DND-41 (cell line): Measurements from ENCODE around the gene PKHD1.

Source experiments
- ATAC-seq: fragments of 200-7000 bp; cut with Tn5 transposase; 3 replicates; pipeline ENCODE4 v1.9.1; 2021; ENCODE audit warnings: low read depth; ENCODE audit not compliant: insufficient read depth
- DNase-seq: peaks from one replicate; pipeline ENCODE4 v3.0.0-alpha.2; 2020
- H2AFZ ChIP-seq: 2 replicates; pipeline ENCODE4 v1.6.0; 2012; ENCODE audit warnings: low read depth, low read length
- H3K27ac ChIP-seq: 2 replicates; pipeline ENCODE4 v1.5.1; 2012; ENCODE audit warnings: low read length, inconsistent platforms
- H3K27me3 ChIP-seq: fragments of 200-600 bp; sonication (generic); 2 replicates; pipeline ENCODE4 v1.6.0; 2012; ENCODE audit warnings: low read length, mild to moderate bottlenecking, inconsistent platforms; ENCODE audit not compliant: insufficient read depth, poor library complexity
- H3K36me3 ChIP-seq: 2 replicates; pipeline ENCODE4 v1.5.1; 2012; ENCODE audit warnings: low read length, inconsistent platforms; ENCODE audit not compliant: insufficient read depth
- H3K4me1 ChIP-seq: 2 replicates; pipeline ENCODE4 v1.5.1; 2012; ENCODE audit warnings: mild to moderate bottlenecking, low read length; ENCODE audit not compliant: insufficient read depth
- H3K4me2 ChIP-seq: 2 replicates; pipeline ENCODE4 v1.6.0; 2012; ENCODE audit warnings: mild to moderate bottlenecking, moderate library complexity, low read length, inconsistent platforms; ENCODE audit not compliant: insufficient read depth
- H3K4me3 ChIP-seq, 2 experiments: fragments of 200-600 bp in 1 of 2; shearing (Covaris generic) in 1 of 2; 2 replicates each; pipeline ENCODE4 v1.5.1; 2012 to 2016; ENCODE audit warnings: inconsistent platforms in 2 of 2, low read length in 2 of 2, mild to moderate bottlenecking in 2 of 2, low read depth in 1 of 2, moderate library complexity in 1 of 2
- H3K79me2 ChIP-seq: 2 replicates; pipeline ENCODE4 v1.6.0; 2012; ENCODE audit warnings: low read length, inconsistent platforms; ENCODE audit not compliant: insufficient read depth
- H3K9ac ChIP-seq: 2 replicates; pipeline ENCODE4 v1.6.0; 2012; ENCODE audit warnings: low read depth, mild to moderate bottlenecking, inconsistent platforms, low read length, moderate library complexity
- H3K9me3 ChIP-seq: 2 replicates; pipeline ENCODE4 v1.5.1; 2012; ENCODE audit warnings: low read length, moderate library complexity, mild to moderate bottlenecking, inconsistent platforms; ENCODE audit not compliant: insufficient read depth, severe bottlenecking
- H4K20me1 ChIP-seq: 2 replicates; pipeline ENCODE4 v1.6.0; 2012; ENCODE audit warnings: low read length; ENCODE audit not compliant: insufficient read depth
- CTCF ChIP-seq: IDR thresholded peaks from 2 replicates; pipeline ENCODE4 v1.5.1; 2012; ENCODE audit warnings: borderline replicate concordance, low read length, moderate library complexity, mild to moderate bottlenecking; ENCODE audit not compliant: poor library complexity, severe bottlenecking; ENCODE audit errors: extremely low read depth
- EZH2 ChIP-seq: IDR thresholded peaks from 3 replicates; pipeline ENCODE4 v1.6.1; 2012; ENCODE audit warnings: borderline replicate concordance, low read depth, mild to moderate bottlenecking, moderate library complexity, low read length, inconsistent platforms; ENCODE audit not compliant: severe bottlenecking

PKHD1 gene

DNA sequence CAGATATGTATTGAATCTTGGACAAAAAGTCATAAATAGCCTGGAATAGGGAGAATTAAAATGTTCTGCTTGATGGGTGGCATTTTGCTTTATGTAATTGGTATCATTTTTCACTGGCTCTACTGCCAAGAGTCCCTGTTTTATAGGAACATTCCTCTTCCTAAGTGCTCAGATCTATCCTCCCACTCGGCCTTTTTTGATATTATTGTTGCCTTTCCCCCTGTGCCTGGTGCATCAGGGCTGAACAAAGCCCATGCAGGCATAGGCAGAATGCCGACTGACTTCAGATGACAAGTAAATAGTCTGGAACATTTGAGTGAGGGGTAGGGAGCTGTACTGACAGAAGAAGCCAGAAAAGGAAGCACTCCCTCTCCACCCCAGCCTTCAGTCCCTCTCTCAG is 127.0 kb downstream of the PKHD1 start:
- no peak for TF ChIP-seq EZH2
- TF ChIP-seq CTCF = no peak
- no peak for DNase-seq
- Histone ChIP-seq H3K4me1 (no peaks in the 10 kb centered on the region), H3K27me3 (no peaks in the 10 kb centered on the region), H3K9me3 (no peaks in the 10 kb centered on the region), H3K79me2 (no peaks in the 10 kb centered on the region), H4K20me1 (no peaks in the 10 kb centered on the region), H3K36me3 (no peaks in the 10 kb centered on the region), H3K27ac (no peak overlapping the region), H3K9ac (no peak overlapping the region), H3K4me2 (no peak overlapping the region), H2AFZ (no peak overlapping the region), H3K4me3 (no peak overlapping the region)
- ATAC-seq = no peak

DNA sequence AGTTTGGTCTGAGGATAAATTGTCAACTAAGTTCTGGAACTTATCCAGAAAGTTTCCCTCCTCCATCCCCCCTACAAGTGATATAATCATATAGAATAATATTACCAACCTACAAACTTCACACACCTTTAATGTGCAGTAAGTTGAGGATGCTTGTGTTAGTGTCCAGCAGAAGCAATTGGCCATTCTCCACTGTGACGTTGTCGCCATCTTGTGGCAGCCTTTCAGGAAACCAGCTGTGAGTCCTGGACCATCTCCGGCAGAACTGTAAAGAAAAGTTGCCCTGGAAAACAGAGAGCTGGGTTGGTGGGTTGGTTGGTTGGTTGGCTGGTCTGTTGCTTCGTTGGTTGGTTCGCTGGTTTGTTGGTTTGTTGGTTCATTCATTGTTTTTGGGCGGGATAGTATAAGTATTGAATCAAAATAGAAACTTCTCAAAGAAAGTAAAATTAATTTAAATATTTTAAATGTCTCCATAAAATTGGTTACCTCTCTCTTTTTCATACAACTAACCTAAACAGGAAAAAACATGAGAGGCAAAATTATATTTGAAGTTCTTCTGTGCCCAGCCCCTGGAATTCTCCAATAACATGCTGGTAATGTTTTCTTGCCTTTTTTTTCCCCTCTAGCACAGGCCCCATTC is 127.5 kb downstream of the PKHD1 start:
- H4K20me1 ChIP-seq = no peaks in the 10 kb centered on the region
- H3K27ac ChIP-seq = no peak overlapping the region
- TF ChIP-seq EZH2 = no peak
- peak; percentile 95 for TF ChIP-seq CTCF
- no peaks in the 10 kb centered on the region for H3K27me3 ChIP-seq
- DNase-seq (peak; percentile 79), ATAC-seq (peak; percentile 92)
- no peak overlapping the region for H3K4me2 ChIP-seq
- no peaks in the 10 kb centered on the region for H3K9me3 ChIP-seq
- H3K9ac ChIP-seq = no peak overlapping the region
- no peak overlapping the region for H3K4me3 ChIP-seq
- H3K4me1 ChIP-seq = no peaks in the 10 kb centered on the region
- no peaks in the 10 kb centered on the region for H3K79me2 ChIP-seq
- H2AFZ ChIP-seq = no peak overlapping the region
- H3K36me3 ChIP-seq = no peaks in the 10 kb centered on the region

DNA sequence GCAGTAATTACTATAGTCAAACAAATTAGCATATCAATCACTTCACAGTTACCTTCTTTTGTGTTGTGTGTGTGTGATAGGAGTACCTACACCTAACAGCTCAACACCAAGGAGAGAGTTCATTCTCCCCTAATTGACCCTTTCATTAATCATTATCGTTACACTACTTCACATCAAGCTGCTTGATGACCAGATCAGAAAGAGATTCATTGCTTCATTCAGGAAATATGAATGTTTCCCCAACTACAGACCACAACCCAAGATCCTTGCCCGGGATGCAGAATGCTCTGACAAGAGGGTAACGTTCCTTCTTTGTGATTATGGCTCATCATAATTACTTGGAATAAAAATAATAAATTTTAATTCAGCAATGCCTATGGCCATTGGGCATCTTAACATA is 132.7 kb downstream of the PKHD1 start:
- Histone ChIP-seq H3K36me3 (no peaks in the 10 kb centered on the region), H3K79me2 (no peaks in the 10 kb centered on the region), H3K4me1 (no peaks in the 10 kb centered on the region), H3K27me3 (no peaks in the 10 kb centered on the region), H3K27ac (no peak overlapping the region), H3K4me3 (no peak overlapping the region), H3K4me2 (no peak overlapping the region), H3K9me3 (no peaks in the 10 kb centered on the region), H3K9ac (no peak overlapping the region), H2AFZ (no peak overlapping the region), H4K20me1 (no peaks in the 10 kb centered on the region)
- no peak for ATAC-seq
- TF ChIP-seq EZH2 (no peak), CTCF (no peak)
- DNase-seq = no peak
